ENCODE results near the gene C1orf159.

GRCh38 chr1:1118876-1119220 is 3.0 kb upstream of the C1orf159 start:
- TF ChIP-seq, protein P1, sequence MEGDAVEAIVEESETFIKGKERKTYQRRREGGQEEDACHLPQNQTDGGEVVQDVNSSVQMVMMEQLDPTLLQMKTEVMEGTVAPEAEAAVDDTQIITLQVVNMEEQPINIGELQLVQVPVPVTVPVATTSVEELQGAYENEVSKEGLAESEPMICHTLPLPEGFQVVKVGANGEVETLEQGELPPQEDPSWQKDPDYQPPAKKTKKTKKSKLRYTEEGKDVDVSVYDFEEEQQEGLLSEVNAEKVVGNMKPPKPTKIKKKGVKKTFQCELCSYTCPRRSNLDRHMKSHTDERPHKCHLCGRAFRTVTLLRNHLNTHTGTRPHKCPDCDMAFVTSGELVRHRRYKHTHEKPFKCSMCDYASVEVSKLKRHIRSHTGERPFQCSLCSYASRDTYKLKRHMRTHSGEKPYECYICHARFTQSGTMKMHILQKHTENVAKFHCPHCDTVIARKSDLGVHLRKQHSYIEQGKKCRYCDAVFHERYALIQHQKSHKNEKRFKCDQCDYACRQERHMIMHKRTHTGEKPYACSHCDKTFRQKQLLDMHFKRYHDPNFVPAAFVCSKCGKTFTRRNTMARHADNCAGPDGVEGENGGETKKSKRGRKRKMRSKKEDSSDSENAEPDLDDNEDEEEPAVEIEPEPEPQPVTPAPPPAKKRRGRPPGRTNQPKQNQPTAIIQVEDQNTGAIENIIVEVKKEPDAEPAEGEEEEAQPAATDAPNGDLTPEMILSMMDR (IDR thresholded peaks at IDR 0.05; ENCODE audit: borderline replicate concordance, extremely low read depth, low read length, poor library complexity, severe bottlenecking) = no peak
- no peak for TF ChIP-seq EZH2 (IDR thresholded peaks at IDR 0.05; ENCODE audit: borderline replicate concordance, low read depth, low read length, severe bottlenecking)

All from DND-41 (cell line).